ENCODE measurements around the gene TMEM42.

- no peak for TF ChIP-seq CTCF (IDR thresholded peaks at IDR 0.05)
- no peak for TF ChIP-seq POLR2AphosphoS5 (IDR thresholded peaks at IDR 0.05)
- no peak for TF ChIP-seq EP300 (IDR thresholded peaks at IDR 0.05)
Observed at GRCh38 chr3:44885618-44886017, 23.9 kb downstream of the TMEM42 start.
